T47D (cell line): ENCODE results near the gene CPN1.
A peak's percentile ranks its signal among the peaks of the same experiment; 100 is the strongest.
"Not testable (repeated sequence)": the region's sequence is repeated elsewhere in the genome, so short reads cannot be mapped to it uniquely, and the experiment has no call there.

ENCODE experiments used
- DNase-seq, 2 experiments: peaks; one replicate each; pipeline versions ENCODE4 v3.0.0 to v3.0.0-alpha.2; 2011 to 2012; ENCODE audit warnings: low read depth in 1 of 2, low spot score in 1 of 2
- JUND ChIP-seq: IDR thresholded peaks from 2 replicates; pipeline ENCODE4 v1.6.1; 2012; ENCODE audit warnings: low read depth
- in situ Hi-C: cut with HindIII; loops from 2 replicates; pipeline ENCODE4 v1.10.0; 2016; ENCODE audit warnings: low sequenced_read_pairs, low pct_unique_long_range_greater_than_20kb

Gene CPN1

DNA sequence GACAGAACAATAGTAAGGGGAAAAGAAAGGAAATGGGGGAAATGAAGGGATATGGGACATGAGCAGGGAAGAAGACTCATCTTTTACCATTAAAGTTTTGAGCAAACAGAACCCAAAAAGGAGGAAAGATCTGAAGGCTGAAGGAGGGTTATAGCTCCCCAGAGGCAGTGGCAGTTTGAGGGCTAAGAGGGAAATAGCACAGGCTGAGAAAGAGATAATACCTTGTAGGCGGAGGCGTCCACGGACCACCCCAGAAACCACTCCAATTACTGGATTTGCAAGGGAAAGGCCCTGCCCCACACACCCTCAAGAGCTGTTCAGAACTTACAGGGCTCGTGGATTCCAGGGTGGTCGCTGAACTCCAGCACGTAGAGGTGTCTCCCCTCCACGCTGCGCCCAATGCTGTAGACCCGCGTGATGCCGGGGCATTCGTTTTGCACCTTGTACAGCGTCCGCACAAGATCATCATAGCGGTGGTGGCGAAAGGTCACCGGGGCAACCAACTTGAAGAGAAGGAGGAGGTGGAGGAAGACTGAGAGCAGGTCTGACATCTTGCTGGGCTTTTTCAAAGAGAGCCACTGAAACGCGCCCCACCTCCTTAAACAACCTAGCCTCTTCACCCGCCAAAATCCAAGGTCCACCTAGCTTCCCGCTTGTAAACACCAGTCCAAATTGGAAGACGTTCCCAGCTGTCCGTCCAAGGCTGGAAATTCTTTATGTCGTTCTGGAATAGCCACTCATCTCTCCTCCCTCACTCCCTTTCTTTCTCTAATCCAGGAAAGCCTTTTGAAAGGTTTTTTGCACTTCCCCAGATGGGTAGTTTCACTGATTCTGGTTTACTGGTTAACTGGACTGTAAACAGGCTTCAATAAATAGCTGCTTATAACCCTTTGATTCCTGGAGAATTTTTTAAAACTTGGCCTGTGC lies at the start of gene CPN1:
TSS of gene CPN1 (minus strand) at position 795 of the 927 bp plus-strand sequence. CDS start at position 551, 244 bp downstream.
- in situ Hi-C loops = no loop called here
- no peak for DNase-seq
- no peak for TF ChIP-seq JUND

DNA sequence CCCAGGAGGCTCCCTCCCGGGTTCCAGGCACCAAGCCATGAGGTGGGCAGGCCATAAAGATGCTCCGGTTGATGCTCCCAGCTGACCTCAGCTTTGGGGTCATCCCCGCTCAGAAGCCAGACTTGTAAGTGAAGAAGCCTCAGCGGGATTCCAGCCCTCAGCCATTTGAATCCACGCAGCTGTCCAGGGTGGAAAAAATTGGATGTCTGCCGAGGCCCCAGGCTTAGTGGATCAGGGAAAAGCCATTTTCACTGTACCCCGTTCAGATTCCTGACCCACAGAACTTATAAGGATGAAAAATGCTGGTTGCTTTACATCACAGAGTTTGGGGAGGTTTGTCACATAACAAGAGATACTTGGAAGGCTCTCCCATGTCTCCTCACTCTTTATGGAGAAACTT lies 49.2 kb upstream of the CPN1 start:
- no peak for DNase-seq
- in situ Hi-C loops = no loop called here

DNA sequence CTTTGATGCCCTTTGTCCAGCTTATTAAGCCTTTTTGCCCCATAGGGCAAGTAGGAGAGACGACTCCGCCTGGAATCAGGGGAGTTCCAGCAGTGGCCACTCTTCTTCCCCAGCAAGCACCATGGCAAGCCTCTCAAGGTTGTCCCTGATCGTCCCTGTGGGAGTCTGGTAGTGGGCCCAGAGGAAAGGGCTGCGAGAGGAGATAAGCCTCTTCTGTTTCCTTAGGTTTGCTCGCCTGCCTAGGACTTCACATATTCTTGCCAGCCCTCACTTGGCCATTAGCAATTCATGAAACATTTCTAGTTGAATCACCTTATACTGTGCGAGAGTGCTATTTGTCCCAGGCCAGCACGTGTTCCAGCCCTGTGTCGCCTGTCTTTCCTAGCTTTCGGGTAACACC lies 47.8 kb upstream of the CPN1 start:
- no peak for DNase-seq
- no peak for TF ChIP-seq JUND
- in situ Hi-C loops = no loop called here

More for the DNA sequence above, 49.2 kb upstream of the CPN1 start:
- TF ChIP-seq JUND = no peak

GRCh38 chr10:100128951-100129350 lies 47.3 kb upstream of the CPN1 start:
- no peak for DNase-seq
- TF ChIP-seq JUND = no peak
- in situ Hi-C loops = no loop called here

DNA sequence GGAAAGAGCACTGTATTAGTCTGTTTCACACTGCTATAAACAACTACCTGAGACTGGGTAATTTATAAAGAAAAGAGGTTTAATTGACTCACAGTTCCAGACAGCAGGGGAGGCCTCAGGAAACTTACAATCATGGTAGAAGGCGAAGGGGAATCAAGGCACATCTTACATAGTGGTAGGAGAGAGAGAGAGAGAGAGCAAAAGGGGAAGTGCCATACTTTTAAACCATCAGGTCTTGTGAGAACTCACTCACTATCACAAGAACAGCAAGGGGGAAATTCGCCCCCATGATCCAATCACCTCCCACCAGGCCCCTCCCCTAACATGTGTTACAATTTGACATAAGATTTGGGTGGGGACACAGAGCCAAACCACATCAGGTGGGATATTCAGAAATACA lies 43.7 kb upstream of the CPN1 start:
- in situ Hi-C loops, DNase-seq: not testable (repeated sequence)

DNA sequence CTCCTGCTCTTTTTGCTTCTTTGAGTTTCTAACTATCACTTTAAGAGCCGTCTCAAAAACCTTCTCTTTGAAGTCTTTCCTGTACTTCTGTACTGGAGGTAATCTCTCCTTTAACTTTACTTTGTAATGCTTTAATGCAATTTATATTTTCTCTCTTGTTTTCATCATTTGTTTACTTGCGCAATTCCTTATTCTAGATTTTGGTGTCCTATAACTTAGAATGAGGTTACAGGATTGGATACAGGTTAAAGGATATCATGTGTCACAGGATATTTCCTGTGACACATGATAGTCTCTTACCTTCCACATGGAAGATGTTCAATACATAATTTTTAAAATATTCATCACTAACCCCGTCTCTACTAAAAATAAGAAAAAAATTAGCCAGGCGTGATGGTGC lies 42.4 kb upstream of the CPN1 start:
- DNase-seq = no peak
- in situ Hi-C loops = no loop called here
- TF ChIP-seq JUND = no peak

DNA sequence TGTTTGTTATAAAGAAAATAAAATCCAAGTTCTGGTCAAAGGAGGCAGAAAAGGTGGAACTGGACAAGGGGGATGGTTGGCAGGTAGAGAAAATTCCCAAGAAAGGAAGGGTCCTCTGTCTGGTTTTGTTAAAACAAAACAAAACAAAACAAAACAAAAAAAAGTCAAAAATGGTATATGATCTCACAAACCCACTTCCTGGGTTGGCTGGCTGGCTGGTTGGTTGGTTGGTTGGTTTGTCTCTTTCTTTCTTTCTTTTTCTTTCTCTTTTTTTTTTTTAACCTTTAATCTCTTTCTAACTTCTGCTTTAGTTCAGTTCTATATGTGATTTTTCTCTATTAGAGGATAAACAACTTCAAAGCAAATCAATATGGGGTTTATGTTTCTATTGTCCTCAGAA lies 41.1 kb upstream of the CPN1 start:
- no peak for DNase-seq
- TF ChIP-seq JUND = no peak
- in situ Hi-C loops = no loop called here

DNA sequence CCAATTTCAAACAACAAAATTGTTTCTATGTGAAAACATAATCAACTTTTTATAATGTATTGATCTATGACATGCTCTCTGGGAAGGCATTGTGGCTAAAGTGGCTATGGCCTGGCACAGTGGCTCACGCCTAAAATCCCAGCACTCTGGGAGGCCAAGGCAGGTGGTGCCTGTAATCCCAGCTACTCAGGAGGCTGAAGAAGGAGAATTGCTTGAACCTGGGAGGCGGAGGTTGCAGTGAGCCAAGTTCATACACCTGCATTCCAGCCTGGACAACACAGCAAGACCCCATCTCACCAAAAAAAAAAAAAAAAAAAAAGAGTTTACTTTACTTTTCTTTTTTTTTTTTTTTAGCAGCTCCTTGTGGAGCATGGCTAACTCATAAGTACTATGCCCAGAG lies 38.9 kb upstream of the CPN1 start:
- TF ChIP-seq JUND = no peak
- in situ Hi-C loops = no loop called here
- no peak for DNase-seq

DNA sequence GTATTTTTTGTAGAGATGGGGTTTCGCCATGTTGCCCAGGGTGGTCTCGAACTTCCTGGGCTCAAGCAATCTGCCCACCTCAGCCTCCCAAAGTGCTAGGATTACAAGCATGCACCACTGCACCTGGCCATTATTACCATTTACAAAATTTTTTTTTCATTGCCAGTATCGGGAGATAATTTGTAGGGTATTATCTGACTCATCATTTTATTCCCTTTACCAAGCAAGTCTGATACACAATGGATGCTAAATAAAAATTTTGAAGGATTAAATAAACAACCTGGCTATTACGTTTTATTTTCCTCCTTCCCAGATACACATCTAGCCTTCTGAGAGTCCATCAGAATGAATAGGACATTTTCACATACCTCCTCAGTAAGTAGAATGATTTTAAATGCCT lies 38.1 kb upstream of the CPN1 start:
- no peak for DNase-seq
- in situ Hi-C loops = no loop called here
- no peak for TF ChIP-seq JUND

DNA sequence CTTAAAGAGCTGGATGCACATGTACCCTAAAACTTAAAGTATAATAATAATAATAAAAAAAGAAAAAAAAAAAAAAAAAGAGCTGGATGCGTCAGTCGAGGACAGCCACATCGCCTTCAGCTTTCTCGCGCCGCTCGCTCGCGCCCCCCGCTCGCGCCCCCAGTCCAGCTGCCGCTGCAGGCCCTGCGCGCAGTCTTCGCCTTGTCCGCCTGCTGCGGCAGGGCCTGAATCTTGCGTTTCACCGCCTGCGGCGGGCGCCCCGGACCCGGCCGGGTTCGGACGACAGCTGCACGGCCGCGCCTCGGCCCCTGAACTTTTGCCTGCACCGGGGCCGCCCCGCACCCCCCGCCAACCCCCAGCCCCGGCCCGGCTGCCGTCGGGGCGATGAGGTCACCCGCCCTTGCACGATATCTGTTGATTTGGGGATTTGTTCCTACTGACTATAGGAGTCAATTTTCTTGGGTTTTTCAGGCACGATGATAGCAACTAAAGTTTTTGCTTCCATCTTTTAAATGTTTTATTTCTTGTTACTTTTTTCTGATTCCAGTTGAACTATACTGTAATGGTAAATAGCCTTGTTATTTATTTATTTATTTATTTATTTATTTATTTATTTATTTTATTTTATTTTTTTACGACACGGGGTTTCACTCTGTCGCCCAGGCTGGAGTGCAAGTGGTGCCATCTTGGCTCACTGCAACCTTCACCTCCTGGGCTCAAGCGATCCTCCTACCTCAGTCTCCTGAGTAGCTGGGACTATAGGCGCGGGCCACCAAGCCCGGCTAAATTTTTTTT lies 33.5 kb upstream of the CPN1 start:
- no peak for TF ChIP-seq JUND
- in situ Hi-C loops = no loop called here
- DNase-seq = no peak

DNA sequence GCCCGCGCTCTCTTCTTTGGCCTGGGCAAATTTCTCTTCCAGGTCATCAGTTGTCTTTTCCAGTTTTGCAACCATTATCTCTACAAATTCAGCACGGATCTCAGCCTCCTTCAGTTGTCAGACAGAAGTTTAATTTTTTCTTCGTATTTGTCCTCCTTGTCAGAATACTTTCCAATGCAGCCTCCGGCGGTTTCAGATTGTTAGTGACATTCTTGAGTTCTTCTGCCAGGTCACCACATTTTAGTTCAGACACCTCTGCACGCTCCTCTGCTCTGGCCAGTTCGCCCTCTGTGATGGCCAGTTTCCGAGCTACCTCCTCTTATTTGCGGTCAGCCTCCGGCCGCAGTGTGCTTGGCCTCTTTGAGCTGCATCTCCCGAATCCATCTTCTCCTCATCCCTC lies 32.8 kb upstream of the CPN1 start:
- in situ Hi-C loops = no loop called here
- TF ChIP-seq JUND = no peak
- DNase-seq = peak; percentile 34 to 63

DNA sequence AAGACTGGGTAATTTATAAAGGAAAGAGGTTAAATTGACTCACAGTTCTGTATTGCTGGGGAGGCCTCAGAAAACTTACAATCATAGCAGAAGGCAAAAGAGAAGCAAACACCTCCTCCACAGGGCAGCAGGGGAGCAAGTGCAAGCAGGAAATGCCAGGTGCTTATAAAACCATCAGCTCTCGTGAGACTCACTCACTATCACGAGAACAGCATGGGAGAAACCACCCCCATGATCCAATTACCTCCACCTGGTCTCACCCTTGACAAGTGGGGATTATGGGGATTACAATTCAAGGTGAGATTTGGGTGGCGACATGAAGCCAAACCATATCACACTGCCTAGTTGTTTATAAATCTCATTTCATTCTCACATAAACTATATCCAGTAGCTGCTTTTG lies 28.0 kb upstream of the CPN1 start:
- in situ Hi-C loops = no loop called here
- no peak for TF ChIP-seq JUND
- DNase-seq = peak in 1 of 2 experiments; percentile 37

GRCh38 chr10:100106865-100107264 lies 25.2 kb upstream of the CPN1 start:
- TF ChIP-seq JUND = no peak
- in situ Hi-C loops = no loop called here
- DNase-seq = no peak
